GM23338 (cell line): ENCODE data around the gene ADAMTS20. TPM values are rescaled to one million over a fixed set of nuclear protein-coding genes. Genes with fewer than 3 reads are reported as not detected.

Experiments used
- ATAC-seq: fragments of 200-7000 bp; cut with Tn5 transposase; 3 replicates; pipeline ENCODE4 v1.9.1; 2020
- DNase-seq: peaks from one replicate; pipeline ENCODE4 v3.0.0-alpha.2; 2015; ENCODE audit warnings: low spot score
- H2AFZ ChIP-seq: fragments of 200-600 bp; sonication (generic); 2 replicates; pipeline ENCODE4 v1.8.0; 2016; ENCODE audit warnings: antibody characterized with exemption, mild to moderate bottlenecking, moderate library complexity
- H3F3A ChIP-seq: fragments of 200-600 bp; sonication (generic); replicated peaks from 2 replicates; pipeline ENCODE4 v1.8.0; 2017; ENCODE audit warnings: antibody characterized with exemption, mixed run types, low read depth
- H3K27ac ChIP-seq: fragments of 200-600 bp; sonication (generic); 2 replicates; pipeline ENCODE4 v1.6.1; 2016; ENCODE audit warnings: low read depth
- H3K27me3 ChIP-seq: fragments of 200-600 bp; sonication (generic); 2 replicates; pipeline ENCODE4 v1.8.0; 2016; ENCODE audit warnings: mild to moderate bottlenecking, mixed run types, moderate library complexity; ENCODE audit not compliant: insufficient read depth
- H3K36me3 ChIP-seq: fragments of 200-600 bp; sonication (generic); 2 replicates; pipeline ENCODE4 v1.8.0; 2016; ENCODE audit warnings: mild to moderate bottlenecking; ENCODE audit not compliant: insufficient read depth
- H3K4me1 ChIP-seq: fragments of 200-600 bp; sonication (generic); 2 replicates; pipeline ENCODE4 v1.8.0; 2016; ENCODE audit warnings: mild to moderate bottlenecking, moderate library complexity; ENCODE audit not compliant: insufficient read depth
- H3K4me2 ChIP-seq: fragments of 200-600 bp; sonication (generic); 2 replicates; pipeline ENCODE4 v1.7.1; 2017; ENCODE audit warnings: mixed run types
- H3K4me3 ChIP-seq: fragments of 200-600 bp; sonication (generic); 2 replicates; pipeline ENCODE4 v1.6.1; 2016; ENCODE audit warnings: mixed run types
- H3K79me2 ChIP-seq: fragments of 200-600 bp; sonication (generic); replicated peaks from 2 replicates; pipeline ENCODE4 v1.8.0; 2017; ENCODE audit warnings: mild to moderate bottlenecking; ENCODE audit not compliant: insufficient read depth
- H3K9me2 ChIP-seq: fragments of 200-600 bp; sonication (generic); 2 replicates; pipeline ENCODE4 v1.8.0; 2017; ENCODE audit not compliant: insufficient read depth
- H4K20me1 ChIP-seq: fragments of 200-600 bp; sonication (generic); replicated peaks from 2 replicates; pipeline ENCODE4 v1.8.0; 2017; ENCODE audit warnings: mild to moderate bottlenecking; ENCODE audit not compliant: insufficient read depth
- H3K27ac Mint-ChIP-seq: 2 replicates; pipeline ENCODE4 v1.8.0; 2020; ENCODE audit warnings: inconsistent platforms, mild to moderate bottlenecking, moderate library complexity, mixed read lengths
- H3K27me3 Mint-ChIP-seq: 3 replicates; pipeline ENCODE4 v1.8.0; 2022; ENCODE audit warnings: low read depth, mild to moderate bottlenecking, moderate library complexity, mixed read lengths, inconsistent platforms; ENCODE audit not compliant: insufficient read depth, poor library complexity
- H3K36me3 Mint-ChIP-seq: 3 replicates; pipeline ENCODE4 v1.8.0; 2021; ENCODE audit warnings: low read depth, mild to moderate bottlenecking, inconsistent platforms, moderate library complexity, mixed read lengths
- H3K4me1 Mint-ChIP-seq: 3 replicates; pipeline ENCODE4 v1.8.0; 2020; ENCODE audit warnings: mild to moderate bottlenecking, inconsistent platforms, mixed read lengths
- H3K4me3 Mint-ChIP-seq: 3 replicates; pipeline ENCODE4 v1.8.0; 2021; ENCODE audit warnings: moderate library complexity, mild to moderate bottlenecking, inconsistent platforms, mixed read lengths
- H3K9me3 Mint-ChIP-seq: 3 replicates; pipeline ENCODE4 v1.8.0; 2020; ENCODE audit warnings: moderate library complexity, mild to moderate bottlenecking, inconsistent platforms, mixed read lengths
- EZH2phosphoT487 ChIP-seq: fragments of 200-600 bp; sonication (generic); IDR thresholded peaks from one replicate; pipeline ENCODE4 v1.8.1; 2018; ENCODE audit warnings: antibody characterized with exemption; ENCODE audit not compliant: unreplicated experiment
- JUNB ChIP-seq: IDR thresholded peaks from one replicate; pipeline ENCODE4 v1.6.1; 2016; ENCODE audit warnings: antibody characterized with exemption; ENCODE audit not compliant: unreplicated experiment
- NANOG ChIP-seq: IDR thresholded peaks from 2 replicates; pipeline ENCODE4 v1.6.1; 2016; ENCODE audit warnings: antibody characterized with exemption, borderline replicate concordance
- STAT1 ChIP-seq: IDR thresholded peaks from one replicate; pipeline ENCODE4 v1.6.1; 2016; ENCODE audit warnings: antibody characterized with exemption; ENCODE audit not compliant: unreplicated experiment
- ZNF114 ChIP-seq: fragments of 250-450 bp; sonication (Bioruptor Pico); IDR thresholded peaks from 2 replicates; pipeline ENCODE4 v1.5.0; 2020; ENCODE audit warnings: mild to moderate bottlenecking, moderate library complexity
- ZNF331 ChIP-seq: fragments of 250-450 bp; sonication (Bioruptor Pico); IDR thresholded peaks from 2 replicates; pipeline ENCODE4 v1.5.0; 2020; ENCODE audit warnings: low read depth, mild to moderate bottlenecking, moderate library complexity
- polyA plus RNA-seq: library from polyadenylated mRNA; unstranded; fragments of >200 nt; fragmentation: Nextera tagmentation; extraction: Ambion mirVana; gene quantifications from 2 replicates; pipeline ENCODE4 v1.2.1, GENCODE V29; 2016
- total RNA-seq: library from RNA; depleted of rRNA; stranded (reverse); fragments of >200 nt; shearing (Covaris generic); gene quantifications from 2 replicates; pipeline ENCODE4 v1.2.3, GENCODE V29; 2014
- TF ChIP-seq, protein P1 (sequence below): fragments of 250-450 bp; sonication (Bioruptor Pico); IDR thresholded peaks from 2 replicates; pipeline ENCODE4 v1.5.0; 2020; ENCODE audit warnings: mild to moderate bottlenecking, moderate library complexity
- TF ChIP-seq, protein P2 (sequence below): IDR thresholded peaks from 2 replicates; pipeline ENCODE4 v1.6.1; 2016; ENCODE audit warnings: antibody characterized with exemption
- TF ChIP-seq, protein P3 (sequence below): IDR thresholded peaks from one replicate; pipeline ENCODE4 v1.6.1; 2018; ENCODE audit warnings: antibody characterized with exemption; ENCODE audit not compliant: unreplicated experiment

ADAMTS20 gene
- total and polyA plus RNA-seq, 2 experiments from 2014 or later, result 2.0 to 9.3 TPM

DNA sequence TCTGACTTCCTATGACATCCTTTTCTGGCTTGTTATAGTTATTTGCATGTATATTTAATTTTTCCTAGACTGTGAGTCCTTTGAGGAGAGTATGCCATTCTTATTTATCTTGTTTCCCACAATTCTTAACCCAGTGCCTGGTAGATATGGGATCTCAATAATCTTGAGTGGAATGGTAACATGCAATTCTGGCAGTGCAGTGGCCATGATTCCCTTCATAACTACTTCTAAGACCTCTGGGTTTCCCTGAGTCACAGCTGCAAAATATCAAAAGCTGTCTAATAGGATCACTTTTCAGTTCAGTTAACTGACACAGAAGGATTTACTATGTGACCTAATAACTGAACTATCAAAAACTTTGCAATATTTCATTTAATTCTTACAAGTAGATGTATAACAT is 135.0 kb downstream of the ADAMTS20 start:
- Mint-ChIP-seq H3K4me1 (peaks cover 5% of the 10 kb centered on the region; the same call in 2 of the 3 replicates), H3K36me3 (no peaks in the 10 kb centered on the region), H3K27ac (no peak overlapping the region), H3K27me3 (no peaks in the 10 kb centered on the region), H3K9me3 (no peaks in the 10 kb centered on the region), H3K4me3 (no peak overlapping the region)
- H3K4me1 ChIP-seq, result peaks cover 11% of the 10 kb centered on the region
- H3K36me3 ChIP-seq, result no peaks in the 10 kb centered on the region
- no peak overlapping the region for H3K27ac ChIP-seq
- TF ChIP-seq ZNF331 (CRISPR knock-in tag) (no peak), NANOG (no peak)
- TF ChIP-seq, protein P1, sequence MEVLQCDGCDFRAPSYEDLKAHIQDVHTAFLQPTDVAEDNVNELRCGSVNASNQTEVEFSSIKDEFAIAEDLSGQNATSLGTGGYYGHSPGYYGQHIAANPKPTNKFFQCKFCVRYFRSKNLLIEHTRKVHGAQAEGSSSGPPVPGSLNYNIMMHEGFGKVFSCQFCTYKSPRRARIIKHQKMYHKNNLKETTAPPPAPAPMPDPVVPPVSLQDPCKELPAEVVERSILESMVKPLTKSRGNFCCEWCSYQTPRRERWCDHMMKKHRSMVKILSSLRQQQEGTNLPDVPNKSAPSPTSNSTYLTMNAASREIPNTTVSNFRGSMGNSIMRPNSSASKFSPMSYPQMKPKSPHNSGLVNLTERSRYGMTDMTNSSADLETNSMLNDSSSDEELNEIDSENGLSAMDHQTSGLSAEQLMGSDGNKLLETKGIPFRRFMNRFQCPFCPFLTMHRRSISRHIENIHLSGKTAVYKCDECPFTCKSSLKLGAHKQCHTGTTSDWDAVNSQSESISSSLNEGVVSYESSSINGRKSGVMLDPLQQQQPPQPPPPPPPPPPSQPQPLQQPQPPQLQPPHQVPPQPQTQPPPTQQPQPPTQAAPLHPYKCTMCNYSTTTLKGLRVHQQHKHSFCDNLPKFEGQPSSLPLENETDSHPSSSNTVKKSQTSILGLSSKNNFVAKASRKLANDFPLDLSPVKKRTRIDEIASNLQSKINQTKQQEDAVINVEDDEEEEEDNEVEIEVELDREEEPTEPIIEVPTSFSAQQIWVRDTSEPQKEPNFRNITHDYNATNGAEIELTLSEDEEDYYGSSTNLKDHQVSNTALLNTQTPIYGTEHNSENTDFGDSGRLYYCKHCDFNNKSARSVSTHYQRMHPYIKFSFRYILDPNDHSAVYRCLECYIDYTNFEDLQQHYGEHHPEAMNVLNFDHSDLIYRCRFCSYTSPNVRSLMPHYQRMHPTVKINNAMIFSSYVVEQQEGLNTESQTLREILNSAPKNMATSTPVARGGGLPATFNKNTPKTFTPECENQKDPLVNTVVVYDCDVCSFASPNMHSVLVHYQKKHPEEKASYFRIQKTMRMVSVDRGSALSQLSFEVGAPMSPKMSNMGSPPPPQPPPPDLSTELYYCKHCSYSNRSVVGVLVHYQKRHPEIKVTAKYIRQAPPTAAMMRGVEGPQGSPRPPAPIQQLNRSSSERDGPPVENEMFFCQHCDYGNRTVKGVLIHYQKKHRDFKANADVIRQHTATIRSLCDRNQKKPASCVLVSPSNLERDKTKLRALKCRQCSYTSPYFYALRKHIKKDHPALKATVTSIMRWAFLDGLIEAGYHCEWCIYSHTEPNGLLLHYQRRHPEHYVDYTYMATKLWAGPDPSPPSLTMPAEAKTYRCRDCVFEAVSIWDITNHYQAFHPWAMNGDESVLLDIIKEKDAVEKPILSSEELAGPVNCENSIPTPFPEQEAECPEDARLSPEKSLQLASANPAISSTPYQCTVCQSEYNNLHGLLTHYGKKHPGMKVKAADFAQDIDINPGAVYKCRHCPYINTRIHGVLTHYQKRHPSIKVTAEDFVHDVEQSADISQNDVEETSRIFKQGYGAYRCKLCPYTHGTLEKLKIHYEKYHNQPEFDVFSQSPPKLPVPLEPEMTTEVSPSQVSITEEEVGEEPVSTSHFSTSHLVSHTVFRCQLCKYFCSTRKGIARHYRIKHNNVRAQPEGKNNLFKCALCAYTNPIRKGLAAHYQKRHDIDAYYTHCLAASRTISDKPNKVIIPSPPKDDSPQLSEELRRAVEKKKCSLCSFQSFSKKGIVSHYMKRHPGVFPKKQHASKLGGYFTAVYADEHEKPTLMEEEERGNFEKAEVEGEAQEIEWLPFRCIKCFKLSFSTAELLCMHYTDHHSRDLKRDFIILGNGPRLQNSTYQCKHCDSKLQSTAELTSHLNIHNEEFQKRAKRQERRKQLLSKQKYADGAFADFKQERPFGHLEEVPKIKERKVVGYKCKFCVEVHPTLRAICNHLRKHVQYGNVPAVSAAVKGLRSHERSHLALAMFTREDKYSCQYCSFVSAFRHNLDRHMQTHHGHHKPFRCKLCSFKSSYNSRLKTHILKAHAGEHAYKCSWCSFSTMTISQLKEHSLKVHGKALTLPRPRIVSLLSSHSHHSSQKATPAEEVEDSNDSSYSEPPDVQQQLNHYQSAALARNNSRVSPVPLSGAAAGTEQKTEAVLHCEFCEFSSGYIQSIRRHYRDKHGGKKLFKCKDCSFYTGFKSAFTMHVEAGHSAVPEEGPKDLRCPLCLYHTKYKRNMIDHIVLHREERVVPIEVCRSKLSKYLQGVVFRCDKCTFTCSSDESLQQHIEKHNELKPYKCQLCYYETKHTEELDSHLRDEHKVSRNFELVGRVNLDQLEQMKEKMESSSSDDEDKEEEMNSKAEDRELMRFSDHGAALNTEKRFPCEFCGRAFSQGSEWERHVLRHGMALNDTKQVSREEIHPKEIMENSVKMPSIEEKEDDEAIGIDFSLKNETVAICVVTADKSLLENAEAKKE (CRISPR knock-in tag), result no peak
- H3K4me2 ChIP-seq, result no peak overlapping the region
- no peaks in the 10 kb centered on the region for H4K20me1 ChIP-seq
- H3K9me2 ChIP-seq, result no peaks in the 10 kb centered on the region
- ATAC-seq, result no peak
- no peaks in the 10 kb centered on the region for H3F3A ChIP-seq
- no peaks in the 10 kb centered on the region for H3K79me2 ChIP-seq
- no peak for DNase-seq
- H2AFZ ChIP-seq, result no peak overlapping the region
- no peak overlapping the region for H3K4me3 ChIP-seq
- H3K27me3 ChIP-seq, result no peaks in the 10 kb centered on the region

DNA sequence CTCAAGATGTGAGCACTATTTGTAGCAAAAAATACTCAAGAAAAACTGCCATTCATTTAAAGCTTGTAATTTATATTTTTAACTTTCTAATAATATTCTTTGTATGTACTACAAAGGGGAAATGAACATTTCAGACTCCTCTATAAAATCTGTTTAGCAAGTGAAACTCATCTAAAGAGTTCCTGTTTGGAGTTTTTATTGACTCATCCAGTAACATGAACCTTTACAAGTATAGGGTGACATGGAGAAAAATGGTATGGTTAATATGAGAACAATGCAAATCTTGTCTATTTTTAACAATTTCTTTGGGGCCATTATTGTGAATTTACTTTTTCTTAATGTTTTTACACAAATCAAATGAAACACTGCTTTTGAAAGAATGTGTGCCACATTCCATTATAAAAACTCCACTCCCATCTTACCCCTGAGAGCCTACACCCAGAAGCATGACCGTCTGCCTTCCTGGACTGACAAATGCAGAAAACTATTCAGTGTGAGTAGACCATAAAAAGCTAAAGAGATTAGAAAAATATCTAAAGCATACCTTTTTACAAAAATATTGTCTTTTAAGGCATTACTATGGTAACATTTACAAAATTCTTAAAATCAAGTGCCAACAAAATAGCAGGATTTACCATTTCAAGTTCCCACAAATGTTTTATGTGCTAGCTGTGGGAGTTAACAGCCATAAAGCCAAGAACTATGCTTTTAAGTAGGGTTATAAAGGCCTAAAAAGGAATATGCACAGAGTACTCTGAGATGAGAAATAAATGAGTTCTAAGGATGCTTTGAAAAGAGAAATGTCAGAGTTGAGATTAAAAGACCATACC is 144.0 kb downstream of the ADAMTS20 start:
- no peak overlapping the region for H3K4me2 ChIP-seq
- no peak overlapping the region for H3K27ac Mint-ChIP-seq
- TF ChIP-seq EZH2phosphoT487 (no peak), JUNB (no peak), ZNF114 (CRISPR knock-in tag) (no peak), STAT1 (no peak)
- TF ChIP-seq, protein P2, sequence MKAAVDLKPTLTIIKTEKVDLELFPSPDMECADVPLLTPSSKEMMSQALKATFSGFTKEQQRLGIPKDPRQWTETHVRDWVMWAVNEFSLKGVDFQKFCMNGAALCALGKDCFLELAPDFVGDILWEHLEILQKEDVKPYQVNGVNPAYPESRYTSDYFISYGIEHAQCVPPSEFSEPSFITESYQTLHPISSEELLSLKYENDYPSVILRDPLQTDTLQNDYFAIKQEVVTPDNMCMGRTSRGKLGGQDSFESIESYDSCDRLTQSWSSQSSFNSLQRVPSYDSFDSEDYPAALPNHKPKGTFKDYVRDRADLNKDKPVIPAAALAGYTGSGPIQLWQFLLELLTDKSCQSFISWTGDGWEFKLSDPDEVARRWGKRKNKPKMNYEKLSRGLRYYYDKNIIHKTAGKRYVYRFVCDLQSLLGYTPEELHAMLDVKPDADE, result no peak
- TF ChIP-seq, protein P3, sequence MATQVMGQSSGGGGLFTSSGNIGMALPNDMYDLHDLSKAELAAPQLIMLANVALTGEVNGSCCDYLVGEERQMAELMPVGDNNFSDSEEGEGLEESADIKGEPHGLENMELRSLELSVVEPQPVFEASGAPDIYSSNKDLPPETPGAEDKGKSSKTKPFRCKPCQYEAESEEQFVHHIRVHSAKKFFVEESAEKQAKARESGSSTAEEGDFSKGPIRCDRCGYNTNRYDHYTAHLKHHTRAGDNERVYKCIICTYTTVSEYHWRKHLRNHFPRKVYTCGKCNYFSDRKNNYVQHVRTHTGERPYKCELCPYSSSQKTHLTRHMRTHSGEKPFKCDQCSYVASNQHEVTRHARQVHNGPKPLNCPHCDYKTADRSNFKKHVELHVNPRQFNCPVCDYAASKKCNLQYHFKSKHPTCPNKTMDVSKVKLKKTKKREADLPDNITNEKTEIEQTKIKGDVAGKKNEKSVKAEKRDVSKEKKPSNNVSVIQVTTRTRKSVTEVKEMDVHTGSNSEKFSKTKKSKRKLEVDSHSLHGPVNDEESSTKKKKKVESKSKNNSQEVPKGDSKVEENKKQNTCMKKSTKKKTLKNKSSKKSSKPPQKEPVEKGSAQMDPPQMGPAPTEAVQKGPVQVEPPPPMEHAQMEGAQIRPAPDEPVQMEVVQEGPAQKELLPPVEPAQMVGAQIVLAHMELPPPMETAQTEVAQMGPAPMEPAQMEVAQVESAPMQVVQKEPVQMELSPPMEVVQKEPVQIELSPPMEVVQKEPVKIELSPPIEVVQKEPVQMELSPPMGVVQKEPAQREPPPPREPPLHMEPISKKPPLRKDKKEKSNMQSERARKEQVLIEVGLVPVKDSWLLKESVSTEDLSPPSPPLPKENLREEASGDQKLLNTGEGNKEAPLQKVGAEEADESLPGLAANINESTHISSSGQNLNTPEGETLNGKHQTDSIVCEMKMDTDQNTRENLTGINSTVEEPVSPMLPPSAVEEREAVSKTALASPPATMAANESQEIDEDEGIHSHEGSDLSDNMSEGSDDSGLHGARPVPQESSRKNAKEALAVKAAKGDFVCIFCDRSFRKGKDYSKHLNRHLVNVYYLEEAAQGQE, result no peak

More for the DNA sequence above, 144.0 kb downstream of the ADAMTS20 start:
- Mint-ChIP-seq H3K27me3 (peaks cover 1% of the 10 kb centered on the region), H3K4me1 (peaks cover 5% of the 10 kb centered on the region; the same call in 1 of the 3 replicates), H3K9me3 (no peaks in the 10 kb centered on the region), H3K36me3 (no peaks in the 10 kb centered on the region), H3K4me3 (no peak overlapping the region)
- no peaks in the 10 kb centered on the region for H3K36me3 ChIP-seq
- H3K4me3 ChIP-seq, result no peak overlapping the region
- DNase-seq, result no peak
- no peaks in the 10 kb centered on the region for H3K27me3 ChIP-seq
- no peaks in the 10 kb centered on the region for H3K9me2 ChIP-seq
- ATAC-seq, result no peak
- peaks cover 12% of the 10 kb centered on the region for H3K4me1 ChIP-seq
- no peaks in the 10 kb centered on the region for H3K79me2 ChIP-seq
- no peak overlapping the region for H3K27ac ChIP-seq
- no peaks in the 10 kb centered on the region for H3F3A ChIP-seq
- no peaks in the 10 kb centered on the region for H4K20me1 ChIP-seq
- H2AFZ ChIP-seq, result no peak overlapping the region
